NCI-H510A (cell line): ENCODE data around the gene INTS11.
A peak's percentile ranks its signal among the peaks of the same experiment; 100 is the strongest.
"Not testable (repeated sequence)": the region's sequence is repeated elsewhere in the genome, so short reads cannot be mapped to it uniquely, and the experiment has no call there.

ENCODE experiments used
- DNase-seq: peaks from one replicate; lab custom pipeline; 2025; lab: John Stamatoyannopoulos, UW

The INTS11 gene

DNA sequence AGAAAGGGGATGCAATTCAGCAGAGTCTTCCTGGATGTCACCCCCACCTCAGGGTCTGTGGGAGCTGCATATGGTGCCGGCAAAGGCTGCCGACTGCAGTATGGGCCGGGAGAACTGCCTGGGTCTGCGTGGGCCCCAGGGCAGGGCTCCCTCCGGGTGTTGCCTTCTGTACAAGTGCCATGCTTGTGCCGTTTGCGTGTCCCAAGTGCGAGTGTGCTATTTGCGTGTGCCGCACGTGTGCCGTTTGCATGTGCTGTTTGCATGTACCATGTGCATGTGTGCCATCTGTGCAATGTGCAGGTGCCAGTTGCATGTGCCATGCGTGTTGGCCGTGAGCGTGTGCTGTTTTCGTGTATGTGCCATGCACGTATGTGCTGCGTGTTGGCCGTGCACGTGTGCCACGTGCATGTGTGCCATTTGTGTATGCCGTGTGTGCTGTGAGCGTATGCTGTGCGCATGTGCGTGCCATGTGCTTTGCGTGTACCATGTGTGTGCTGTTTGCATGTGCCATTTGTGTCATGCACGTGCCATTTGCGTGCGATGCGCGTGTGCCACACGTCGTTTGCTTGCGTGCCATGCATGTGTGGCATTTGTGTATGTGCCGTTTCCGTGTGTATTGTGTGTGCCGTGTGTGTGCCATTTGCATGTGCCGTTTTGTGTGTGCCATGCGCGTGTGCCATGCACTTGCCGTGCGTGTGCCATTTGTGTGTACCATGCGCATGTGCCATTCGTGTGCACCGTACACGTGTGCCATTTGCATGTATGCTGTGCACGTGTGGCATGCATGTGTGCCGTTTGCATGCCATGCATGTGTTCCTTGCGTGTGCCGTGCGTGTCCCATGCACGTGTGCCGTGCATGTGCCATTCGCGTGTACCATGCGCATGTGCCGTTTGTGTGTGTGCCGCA lies 5.1 kb upstream of the INTS11 start:
- no peak for DNase-seq

DNA sequence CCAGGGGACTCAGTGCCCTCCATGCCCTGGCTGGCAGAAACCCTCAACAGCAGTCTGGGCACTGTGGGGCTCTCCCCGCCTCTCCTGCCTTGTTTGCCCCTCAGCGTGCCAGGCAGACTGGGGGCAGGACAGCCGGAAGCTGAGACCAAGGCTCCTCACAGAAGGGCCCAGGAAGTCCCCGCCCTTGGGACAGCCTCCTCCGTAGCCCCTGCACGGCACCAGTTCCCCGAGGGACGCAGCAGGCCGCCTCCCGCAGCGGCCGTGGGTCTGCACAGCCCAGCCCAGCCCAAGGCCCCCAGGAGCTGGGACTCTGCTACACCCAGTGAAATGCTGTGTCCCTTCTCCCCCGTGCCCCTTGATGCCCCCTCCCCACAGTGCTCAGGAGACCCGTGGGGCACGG lies 3.8 kb upstream of the INTS11 start:
- DNase-seq: no peak

DNA sequence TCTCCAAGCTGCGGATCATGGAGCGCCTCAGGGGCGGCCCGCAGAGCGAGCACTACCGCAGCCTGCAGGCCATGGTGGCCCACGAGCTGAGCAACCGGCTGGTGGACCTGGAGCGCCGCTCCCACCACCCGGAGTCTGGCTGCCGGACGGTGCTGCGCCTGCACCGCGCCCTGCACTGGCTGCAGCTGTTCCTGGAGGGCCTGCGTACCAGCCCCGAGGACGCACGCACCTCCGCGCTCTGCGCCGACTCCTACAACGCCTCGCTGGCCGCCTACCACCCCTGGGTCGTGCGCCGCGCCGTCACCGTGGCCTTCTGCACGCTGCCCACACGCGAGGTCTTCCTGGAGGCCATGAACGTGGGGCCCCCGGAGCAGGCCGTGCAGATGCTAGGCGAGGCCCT lies 2.8 kb upstream of the INTS11 start:
- no peak for DNase-seq

DNA sequence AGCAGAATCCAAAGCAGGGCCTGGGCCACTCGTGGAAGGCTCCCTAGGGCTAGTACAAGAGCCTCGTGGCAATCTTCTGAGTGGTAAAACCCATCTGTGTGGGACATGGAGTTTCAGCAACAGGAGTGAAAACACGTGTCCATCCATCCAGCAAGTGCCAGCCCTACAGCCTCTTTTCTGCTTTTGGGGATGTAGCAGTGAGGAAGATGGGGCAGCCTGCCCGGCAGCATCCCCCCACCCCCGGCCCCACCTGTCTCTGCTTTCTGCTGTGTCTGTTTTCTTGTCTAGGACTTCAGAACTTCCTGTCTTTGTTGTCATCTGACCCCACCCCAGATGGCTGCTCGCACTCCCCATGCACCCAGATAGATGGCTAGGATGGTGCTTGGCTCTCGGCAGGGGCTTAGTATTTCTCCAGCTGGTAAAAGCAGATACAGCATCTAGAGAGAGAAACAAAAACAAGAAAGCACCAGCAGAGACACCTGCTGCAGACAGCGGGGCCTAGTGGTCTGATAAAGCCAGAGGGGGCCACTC lies 1.7 kb upstream of the INTS11 start:
- DNase-seq: no peak

DNA sequence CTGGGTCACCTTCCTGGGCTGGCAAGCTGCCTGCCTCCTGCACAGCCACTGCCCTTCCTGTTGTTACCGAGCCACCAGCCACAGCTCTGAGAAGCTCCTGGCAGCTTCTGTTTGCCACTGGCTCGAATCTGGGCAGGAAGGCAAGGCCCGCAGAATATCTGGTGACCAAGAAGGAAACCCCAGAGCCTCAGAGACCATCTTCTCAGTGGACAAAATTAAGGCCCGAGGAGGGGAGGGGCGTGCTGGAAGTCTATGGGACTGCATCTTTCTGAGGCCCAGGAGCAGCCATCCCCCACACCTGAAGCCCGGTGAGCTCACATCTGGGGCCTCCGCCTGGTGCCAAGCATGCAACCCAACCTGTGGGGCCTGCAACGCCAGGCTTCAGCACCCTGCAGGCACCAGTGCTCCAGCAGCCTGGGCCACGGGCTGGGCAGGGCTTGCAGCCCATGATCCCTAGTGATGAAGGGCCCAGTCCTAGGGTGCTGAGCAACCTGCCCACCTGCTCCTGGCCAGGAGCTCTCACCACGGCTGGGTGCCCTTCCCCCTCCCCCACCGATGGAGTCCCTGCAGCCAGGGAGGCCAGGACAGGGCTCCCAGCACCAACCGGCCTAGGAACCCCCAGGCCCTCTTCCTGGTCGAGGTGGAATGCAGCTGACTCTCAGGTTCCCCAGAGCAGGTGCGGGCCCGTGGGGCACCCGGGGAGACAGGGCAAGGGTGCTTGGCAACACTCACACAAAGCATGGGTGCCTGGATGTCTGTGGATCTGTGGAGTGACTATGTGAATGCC lies 1.0 kb upstream of the INTS11 start:
- no peak for DNase-seq

DNA sequence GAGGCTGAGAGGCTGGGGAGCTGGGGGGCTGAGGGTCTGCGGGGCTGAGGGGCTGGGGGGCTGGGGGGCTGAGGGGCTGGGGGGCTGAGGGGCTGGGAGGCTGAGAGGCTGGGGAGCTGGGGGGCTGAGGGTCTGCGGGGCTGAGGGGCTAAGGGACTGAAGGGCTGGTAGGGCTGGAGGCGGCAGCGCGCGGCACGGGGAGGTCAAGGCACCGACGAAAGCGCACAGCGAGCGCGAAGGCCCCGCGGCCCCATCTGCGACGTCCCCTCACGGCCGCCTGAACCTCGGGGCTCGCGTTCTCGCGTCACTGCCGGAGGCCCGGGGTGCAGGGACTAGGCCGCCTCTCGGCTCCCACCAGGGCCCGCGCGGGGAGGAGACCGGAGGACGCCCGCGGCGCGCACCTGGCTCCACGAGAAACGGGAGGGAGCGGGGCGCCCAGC lies 356 bp downstream of the INTS11 start:
- DNase-seq: no peak

DNA sequence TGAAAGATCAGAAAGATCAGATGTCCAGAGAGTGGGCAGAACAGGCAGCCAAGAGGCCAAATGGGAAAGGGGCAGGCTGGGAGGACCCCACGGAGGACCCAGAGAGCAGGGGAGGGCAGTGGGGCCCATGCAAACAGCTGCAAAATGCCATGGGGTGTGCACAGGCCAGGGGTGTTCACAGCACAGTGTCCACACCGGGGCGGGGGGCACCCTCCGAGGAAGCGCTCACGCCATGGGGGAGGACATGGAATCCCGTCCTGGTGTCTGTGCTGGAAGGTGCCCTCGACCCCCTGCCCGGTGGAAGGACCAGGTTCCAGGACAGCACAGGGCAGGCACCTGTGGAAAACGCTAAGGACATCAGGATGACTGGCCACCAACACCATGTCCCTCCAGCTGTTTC lies 1.5 kb downstream of the INTS11 start:
- DNase-seq: no peak

DNA sequence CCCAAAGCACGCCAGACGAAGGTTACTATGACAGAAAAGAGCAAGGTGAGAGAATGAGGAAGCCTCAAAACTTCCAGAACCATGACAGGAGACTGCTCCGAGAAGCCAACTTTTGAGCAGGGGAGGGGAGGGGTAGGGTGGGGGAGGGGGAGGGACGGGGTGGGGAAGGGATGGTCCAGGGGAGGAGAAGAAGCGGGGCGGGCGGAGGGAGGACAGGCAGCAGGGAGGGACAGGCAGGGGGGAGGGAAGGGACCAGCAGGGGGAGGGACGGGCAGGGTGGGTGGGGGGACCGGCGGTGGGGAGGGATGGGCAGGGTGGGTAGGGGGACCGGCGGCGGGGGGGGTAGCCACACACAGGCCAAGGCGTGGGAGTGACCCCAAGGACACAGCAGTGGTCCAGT lies 2.0 kb downstream of the INTS11 start:
- DNase-seq: no peak

DNA sequence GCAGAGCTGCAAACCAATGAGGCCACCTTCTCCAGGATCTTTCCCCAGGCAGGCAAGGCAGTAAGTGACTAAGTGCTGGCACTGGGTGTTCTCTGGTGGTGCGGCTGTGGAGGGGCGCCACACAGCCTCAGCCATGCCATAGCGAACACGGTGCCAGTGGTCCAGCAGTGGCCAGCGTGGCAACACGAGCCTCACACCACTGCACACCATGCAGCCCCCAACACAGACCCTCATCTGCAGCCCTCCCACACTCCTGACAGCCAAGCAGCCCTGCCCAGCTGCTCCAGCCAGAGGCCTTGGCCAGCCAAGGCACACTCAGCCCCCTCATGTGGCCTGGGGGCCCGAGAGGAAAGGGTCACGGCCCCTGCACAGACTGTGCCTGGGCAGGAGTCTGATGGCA lies 3.0 kb downstream of the INTS11 start:
- no peak for DNase-seq

DNA sequence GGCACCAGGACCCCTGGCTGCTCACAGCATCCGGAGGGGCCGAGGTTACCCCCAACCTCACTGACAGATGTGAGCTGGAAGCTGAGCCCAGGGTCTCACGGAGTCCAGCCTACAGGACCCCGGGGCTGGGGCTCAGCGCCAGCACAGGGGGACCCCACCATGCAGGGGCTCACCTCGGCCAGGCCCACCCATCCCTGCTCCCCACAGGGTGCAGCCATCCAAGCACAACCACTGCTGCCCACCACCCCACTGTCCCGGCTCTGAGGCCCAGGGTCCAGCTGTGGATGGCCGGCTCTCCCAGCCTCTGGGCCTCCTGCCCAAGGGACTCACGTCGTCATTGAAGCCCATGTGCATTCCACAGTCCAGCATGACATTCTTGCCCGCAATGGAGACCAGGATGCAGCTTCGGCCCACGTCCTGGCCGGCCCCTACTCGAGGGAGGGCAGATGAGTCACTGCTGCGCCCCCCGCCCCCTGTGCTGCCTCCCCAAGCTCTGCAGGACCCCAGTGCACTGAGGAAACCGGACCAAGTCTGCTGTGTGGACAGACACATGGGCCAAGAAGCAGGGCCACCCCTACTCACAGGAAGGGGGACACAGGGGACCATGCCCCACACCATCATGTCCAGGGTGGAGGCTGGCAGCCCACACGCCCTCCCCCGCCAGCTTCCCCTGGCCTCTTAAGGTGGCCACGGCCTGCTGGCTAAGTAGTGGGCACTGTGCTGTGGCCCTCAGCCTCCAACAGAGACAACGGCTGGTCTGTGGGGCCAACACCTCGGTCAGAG lies 3.6 kb downstream of the INTS11 start:
- no peak for DNase-seq

DNA sequence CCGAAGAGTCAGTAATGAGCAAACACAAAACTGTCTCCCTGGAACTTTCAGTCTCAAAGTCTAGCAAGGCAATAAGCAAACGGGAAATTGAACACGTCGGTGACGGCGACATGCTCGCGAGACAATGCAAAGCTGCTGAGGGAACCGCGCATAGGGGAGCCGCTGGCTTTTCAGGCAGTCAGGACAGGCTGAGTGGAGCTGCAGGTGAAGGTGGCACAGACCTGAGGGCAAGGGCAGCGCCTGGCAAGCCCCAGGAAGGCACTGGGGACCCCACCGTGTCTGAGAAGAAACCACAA lies 4.9 kb downstream of the INTS11 start:
- DNase-seq: no peak

DNA sequence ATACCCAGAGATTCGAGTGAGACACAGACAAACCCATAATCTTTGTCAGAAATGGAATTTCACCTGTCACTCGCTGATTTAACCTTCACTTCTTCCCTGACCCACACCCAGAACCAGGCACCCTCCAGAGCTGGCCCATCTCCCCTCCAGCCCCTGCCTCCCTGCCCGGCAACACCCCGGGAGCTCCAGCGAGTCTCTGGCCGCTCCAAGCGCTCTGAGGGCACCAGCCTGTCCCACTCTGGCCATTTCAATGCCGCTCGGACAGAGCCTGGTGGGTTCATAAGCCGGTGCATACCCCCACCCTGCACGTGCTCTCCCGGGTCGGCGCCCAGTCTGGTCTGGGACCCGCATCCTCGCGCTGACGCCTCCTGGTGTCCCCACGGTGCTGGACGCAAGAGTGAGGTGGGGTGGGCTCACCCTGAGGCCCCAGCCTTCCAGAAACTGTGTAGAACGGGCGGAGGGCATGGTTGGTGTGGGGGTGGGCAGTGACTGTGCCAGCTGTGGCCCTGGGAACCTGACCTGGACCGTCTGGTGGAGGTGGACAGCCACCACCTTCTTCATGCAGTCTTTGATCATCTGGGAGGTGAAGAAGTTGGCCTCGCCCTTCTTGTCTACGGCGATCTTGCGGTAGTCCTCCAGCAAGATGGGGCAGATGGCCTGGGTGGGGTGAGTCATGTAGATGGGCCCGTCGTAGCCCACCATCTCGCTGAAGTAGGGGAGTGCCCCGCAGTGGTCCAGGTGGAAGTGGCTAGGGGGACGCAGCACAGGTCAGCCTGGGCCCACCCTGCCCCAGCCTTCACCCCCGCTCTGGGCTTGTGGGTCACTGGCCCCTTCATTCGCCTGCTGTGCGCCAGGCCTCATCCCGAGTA lies 5.4 kb downstream of the INTS11 start:
- no peak for DNase-seq

DNA sequence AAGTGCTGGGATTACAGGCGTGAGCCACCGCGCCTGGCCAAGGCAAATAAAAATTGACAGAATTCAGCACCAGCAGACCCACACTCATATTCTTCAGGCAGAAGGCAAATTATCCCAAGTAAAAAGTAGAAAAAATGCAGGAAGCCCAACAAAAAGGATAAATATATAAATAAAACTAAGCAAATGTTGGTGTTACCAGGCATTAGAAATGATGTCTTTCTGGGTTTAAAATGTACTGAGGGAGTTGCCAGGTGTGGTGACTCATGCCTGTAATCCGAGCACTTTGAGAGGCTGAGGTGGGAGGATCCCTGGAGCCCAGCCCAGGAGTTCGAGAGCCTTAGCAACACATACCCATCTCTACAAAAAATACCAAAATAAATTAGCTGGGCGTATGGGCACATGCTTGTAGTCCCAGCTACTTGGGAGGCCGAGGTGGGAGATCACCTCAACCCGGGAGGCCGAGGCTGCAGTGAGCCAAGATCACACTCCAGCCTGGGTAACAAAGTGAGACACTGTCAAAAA lies 6.3 kb downstream of the INTS11 start:
- DNase-seq: peak; percentile 80

DNA sequence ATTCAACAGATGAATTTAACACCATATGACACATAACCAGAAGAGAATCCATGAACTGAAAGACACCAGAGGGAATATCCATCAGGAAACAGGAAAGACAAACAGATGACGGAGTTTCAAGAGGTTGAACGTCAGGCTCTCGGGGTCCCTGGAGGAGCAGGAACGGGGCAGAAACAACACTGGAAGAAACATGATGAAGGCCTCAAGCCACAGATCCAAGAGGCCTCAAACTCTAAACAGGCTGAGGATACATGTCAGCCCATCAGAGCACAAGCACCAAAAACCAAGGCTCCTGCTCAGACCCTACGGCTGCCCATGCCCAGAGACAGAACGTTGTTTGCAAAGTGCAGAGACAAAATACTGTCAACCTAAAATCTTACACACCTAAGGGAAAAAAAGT lies 7.0 kb downstream of the INTS11 start:
- DNase-seq: no peak

DNA sequence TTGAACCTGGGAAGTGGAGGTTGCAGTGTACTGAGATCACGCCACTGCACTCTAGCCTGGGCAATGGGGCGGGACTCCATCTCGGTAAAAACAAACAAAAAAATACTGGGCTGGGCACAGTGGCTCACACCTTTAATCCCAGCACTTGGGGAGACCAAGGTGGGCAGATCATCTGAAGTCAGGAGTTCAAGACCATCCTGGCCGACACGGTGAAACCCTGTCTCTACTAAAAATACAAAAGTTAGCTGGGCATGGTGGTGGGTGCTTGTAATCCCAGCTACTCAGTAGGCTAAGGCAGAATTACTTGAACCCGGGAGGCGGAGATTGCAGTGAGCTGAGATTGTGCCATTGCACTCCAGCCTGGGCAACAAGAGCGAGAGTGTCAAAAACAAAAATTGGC lies 8.3 kb downstream of the INTS11 start:
- not testable (repeated sequence) for DNase-seq

DNA sequence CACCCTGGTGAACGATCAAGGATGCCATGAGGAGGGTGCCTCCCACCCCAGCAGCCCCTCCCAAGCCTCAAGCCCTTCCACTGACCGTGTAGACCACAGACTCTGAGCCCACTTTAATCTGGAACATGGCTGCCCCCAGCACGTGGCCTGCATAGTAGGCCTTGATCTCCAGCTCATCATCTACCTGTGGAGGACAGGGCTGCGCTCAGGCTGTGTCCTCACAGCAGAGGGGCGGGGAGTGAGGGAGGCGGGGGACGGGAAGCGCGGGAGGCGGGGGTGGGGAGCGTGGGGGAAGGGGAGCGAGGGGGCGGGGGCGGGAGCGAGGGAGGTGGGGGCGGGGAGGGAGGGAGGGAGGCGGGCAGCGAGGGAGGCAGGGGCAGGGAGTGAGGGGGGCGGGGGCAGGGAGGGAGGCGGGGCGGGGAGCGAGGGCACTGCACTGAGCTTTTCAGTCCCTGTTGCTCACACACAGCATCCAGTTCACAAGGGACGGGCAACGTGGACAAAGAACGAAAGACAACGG lies 9.0 kb downstream of the INTS11 start:
- DNase-seq: peak; percentile 98

DNA sequence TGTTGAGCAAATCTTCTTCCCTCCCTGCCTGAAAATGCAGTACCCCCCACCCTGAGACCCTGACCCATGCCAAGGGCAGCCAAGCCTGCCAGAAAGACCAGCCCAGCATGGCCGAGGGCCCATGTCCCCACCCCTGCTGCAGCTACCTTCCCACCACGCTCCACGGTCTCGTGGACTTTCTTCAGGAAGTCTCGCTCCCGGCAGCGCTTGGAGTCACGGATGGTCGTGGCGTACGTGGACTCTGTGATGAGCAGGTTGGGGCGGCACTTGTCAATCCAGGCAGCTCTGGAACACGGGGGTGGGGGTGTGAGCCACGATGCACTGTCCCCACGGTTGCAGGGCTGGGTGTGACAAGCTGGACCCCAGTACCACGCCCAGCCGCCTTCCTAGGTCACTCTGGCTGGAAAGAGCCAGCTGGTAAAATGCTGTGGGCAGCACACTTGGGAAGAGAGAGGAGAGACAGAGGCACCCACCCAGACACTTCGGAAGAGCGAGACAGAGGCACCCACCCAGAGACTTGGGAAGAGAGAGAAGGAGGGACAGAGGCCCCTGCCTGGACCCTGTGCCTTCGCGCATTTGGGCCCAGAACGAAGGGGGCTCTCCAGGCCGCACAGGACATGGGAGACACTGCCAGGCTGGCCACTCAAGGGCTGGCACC lies 9.7 kb downstream of the INTS11 start:
- DNase-seq: no peak

DNA sequence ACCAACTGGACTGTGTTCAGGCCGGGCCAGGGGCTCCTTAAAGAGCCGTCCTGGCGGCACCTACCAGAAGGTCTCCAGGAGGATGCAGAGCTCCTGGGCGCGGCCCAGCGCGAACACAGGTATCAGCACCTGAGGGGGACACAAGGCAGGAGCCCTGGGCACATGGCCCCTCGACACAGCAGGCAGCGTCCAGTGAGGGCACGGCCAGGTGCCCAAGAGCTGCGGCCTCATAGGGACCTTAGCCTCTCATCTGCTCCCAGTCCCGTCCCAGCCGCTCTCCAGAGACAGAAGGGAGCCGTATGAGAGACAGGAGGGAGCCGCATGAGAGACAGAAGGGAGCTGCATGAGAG lies 10.2 kb downstream of the INTS11 start:
- no peak for DNase-seq

DNA sequence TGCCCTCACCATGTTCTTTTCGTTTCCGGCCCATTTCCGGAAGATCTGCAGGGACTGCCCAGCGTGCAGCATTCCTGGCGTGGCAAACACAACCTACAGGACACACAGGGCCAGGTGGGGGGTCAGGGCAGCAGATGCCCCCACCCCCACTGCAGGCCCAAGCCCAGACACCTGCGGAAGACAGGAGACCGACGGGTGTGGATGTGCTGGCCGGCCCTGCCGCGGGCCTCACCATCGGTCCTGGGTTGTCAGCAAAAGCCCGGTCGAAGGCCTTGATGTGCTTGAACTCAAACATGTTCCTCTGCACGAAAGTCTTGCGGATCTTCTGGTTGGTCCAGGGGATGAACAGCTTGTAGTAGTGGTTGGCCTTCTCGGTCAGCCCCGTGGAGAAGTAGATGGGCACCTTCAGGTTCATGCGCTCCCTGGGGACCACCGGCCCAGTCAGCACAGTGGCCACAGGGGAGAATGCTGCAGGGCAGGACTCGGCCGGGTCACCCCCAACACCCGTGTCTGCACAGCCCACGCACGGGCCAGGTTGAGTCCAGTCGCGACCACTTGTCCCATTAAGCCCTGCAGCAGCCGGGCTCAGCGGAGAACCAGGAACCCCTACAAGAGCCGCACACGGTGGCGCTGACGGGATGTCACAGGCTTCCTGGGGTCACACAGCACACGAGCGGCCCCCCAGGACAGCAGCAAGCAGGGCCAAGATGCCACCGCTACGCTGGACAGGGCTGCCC lies 10.8 kb downstream of the INTS11 start:
- no peak for DNase-seq
